ENCODE data around the gene PNLIPRP3. TPM values are rescaled to one million over a fixed set of nuclear protein-coding genes. Genes with fewer than 3 reads are reported as not detected.
"Not testable (repeated sequence)": the region's sequence is repeated elsewhere in the genome, so short reads cannot be mapped to it uniquely, and the experiment has no call there.

Gene PNLIPRP3
- total RNA-seq, result not detected

GRCh38 chr10:116427671-116428070 lies at the start of gene PNLIPRP3:
PNLIPRP3 (plus strand) TSS chr10:116427847; CDS start chr10:116428013, 166 bp downstream.
- intact Hi-C loops (cut with DNase I), result loop anchor here (2.0 kb wide), 1 partner anchor 21 kb away; no protein-coding TSS in a partner anchor
- no peak for DNase-seq (ENCODE audit: low spot score)
- ATAC-seq, result no peak

GRCh38 chr10:116382290-116382689 lies 45.4 kb upstream of the PNLIPRP3 start:
- ATAC-seq (no peak), DNase-seq (ENCODE audit: low spot score) (no peak)
- intact Hi-C loops (cut with DNase I), result loop anchor here (2.0 kb wide), 1 partner anchor 77 kb away; no protein-coding TSS in a partner anchor

DNA sequence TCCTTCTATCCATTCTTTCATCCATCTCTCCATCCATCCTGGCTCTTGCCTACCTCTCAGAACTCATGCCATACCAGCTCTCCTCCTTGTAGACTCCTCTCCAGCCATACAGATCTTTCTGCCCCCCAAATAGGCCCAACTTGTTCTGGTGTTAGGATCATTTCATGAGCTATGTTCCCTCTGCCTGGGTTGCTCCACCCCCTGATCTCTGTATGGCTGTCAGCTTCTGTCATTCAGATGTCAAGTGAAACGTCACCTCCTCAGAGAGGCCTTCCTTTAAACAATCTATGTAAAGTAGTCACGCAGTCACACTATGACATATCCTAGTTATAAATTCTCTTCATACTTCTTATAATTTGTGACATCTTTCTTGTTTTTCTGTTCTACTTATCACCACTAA lies 42.3 kb upstream of the PNLIPRP3 start:
- intact Hi-C loops (cut with DNase I), result no loop called here
- DNase-seq (ENCODE audit: low spot score) (no peak), ATAC-seq (no peak)

- DNase-seq (ENCODE audit: low spot score) (no peak), ATAC-seq (peak; percentile 49)
- intact Hi-C loops (cut with DNase I), result no loop called here
These were observed 41.4 kb upstream of the PNLIPRP3 start for GRCh38 chr10:116385994-116386809.

- intact Hi-C loops (cut with DNase I), result not testable (repeated sequence)
These were observed 34.3 kb upstream of the PNLIPRP3 start for GRCh38 chr10:116393246-116393831.

DNA sequence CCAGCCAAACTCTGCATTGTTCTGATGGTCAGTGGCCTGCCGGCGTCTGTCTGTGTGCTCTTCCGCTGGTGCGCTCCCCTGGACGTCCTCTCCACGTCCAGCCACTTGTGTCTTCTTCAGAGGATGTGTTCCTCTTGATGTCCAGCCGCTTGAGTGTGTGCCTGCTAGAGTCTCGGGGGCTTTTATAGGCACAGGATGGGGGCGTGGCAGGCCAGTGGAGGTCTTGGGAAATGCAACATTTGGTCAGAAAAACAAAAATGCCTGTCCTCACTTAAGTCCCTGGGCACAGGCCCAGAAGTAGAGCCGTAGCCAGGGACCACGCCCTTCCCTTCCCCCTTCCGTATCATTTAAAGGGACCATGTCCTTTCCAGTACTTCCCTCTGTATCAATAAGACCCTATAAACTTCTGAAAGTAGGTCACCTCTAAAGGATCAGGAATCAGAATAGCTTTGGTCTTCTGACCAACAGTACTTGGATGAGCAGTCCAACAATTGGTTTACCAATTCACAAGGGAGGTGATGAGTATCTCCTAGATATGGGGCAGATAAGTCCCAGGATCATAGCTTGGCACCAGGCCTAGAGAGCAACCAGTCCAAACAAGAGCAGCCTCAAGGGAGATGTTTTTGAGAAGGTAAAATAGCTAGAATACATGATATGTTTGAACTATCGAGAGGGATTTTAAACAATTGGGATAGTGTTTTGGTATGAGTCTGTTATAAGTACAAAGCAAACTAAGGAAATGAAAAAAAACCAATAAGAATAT lies 32.2 kb upstream of the PNLIPRP3 start:
- intact Hi-C loops (cut with DNase I), result no loop called here
- ATAC-seq (no peak), DNase-seq (ENCODE audit: low spot score) (peak; percentile 15)

More at GRCh38 chr10:116393246-116393831, 34.3 kb upstream of the PNLIPRP3 start:
- DNase-seq (ENCODE audit: low spot score), result peak; percentile 40
- ATAC-seq, result not testable (repeated sequence)

GRCh38 chr10:116398224-116398623 lies 29.4 kb upstream of the PNLIPRP3 start:
- DNase-seq (ENCODE audit: low spot score) (no peak), ATAC-seq (no peak)
- intact Hi-C loops (cut with DNase I), result no loop called here

DNA sequence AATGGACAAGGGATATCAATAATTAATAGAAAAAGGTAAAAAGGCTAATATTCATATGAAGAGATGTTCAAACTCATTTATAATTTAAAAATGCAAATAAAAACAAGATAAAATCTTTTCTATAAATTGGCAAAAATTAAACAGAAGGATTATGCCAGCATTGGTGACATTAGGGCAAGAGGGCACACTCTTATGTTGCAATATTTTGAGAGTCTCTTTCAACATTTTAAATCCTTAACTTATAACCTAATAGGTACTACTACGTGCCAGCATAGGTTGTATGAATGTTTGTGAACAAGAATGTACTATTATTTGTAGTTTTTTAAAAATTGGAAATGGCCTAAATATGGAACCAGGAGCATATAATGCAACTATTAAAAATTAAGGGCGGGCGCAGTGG lies 24.8 kb upstream of the PNLIPRP3 start:
- ATAC-seq (no peak), DNase-seq (ENCODE audit: low spot score) (no peak)
- intact Hi-C loops (cut with DNase I), result no loop called here

- no peak for ATAC-seq
- no peak for DNase-seq (ENCODE audit: low spot score)
- intact Hi-C loops (cut with DNase I), result no loop called here
These were observed 23.9 kb upstream of the PNLIPRP3 start for GRCh38 chr10:116403740-116404250.

GRCh38 chr10:116408719-116409118 lies 18.9 kb upstream of the PNLIPRP3 start:
- ATAC-seq (no peak), DNase-seq (ENCODE audit: low spot score) (no peak)
- intact Hi-C loops (cut with DNase I), result no loop called here

GRCh38 chr10:116410351-116410750 lies 17.3 kb upstream of the PNLIPRP3 start:
- no peak for DNase-seq (ENCODE audit: low spot score)
- intact Hi-C loops (cut with DNase I), result no loop called here
- no peak for ATAC-seq

- ATAC-seq (no peak), DNase-seq (ENCODE audit: low spot score) (no peak)
- intact Hi-C loops (cut with DNase I), result no loop called here
These were observed 9.8 kb upstream of the PNLIPRP3 start for GRCh38 chr10:116417821-116418220.

DNA sequence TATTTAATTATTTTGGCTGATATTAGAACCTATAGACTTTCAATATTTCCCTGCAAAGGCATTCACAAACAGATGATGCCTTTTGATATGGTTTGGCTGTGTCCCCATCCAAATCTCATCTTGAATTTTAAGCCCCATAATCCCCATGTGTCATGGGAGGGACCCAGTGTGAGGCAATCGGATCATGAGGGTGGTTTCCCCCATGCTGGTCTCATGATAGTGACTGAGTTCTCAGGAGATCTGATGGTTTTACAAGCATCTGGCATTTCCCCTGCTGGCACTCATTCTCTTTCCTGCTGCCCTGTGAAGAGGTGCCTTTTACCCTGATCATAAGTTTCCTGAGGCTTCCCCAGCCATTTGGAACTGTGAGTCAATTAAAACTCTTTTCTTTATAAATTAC lies 9.3 kb upstream of the PNLIPRP3 start:
- intact Hi-C loops (cut with DNase I), result no loop called here
- DNase-seq (ENCODE audit: low spot score) (no peak), ATAC-seq (no peak)

DNA sequence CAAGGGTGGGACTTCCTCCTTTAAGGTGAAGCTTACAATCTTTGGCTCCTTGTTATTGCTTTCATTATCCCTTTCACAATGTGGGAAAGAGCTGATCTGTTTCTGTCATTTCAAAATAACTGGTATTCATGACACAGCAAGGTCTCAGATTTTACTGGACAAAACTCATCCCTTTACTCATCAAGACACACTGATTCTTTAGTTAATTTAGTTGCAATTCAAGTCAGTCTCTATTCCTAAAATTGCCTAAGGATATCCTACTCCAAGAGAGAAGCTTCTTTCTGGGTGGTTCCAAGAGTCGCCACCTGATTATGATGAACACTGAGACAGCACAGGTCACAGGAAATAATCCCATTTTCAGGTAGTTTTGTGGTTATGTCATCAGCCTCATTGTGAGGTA lies 5.8 kb upstream of the PNLIPRP3 start:
- ATAC-seq (no peak), DNase-seq (ENCODE audit: low spot score) (no peak)
- intact Hi-C loops (cut with DNase I), result no loop called here

- ATAC-seq, result peak; percentile 83
- DNase-seq (ENCODE audit: low spot score), result no peak
- intact Hi-C loops (cut with DNase I), result loop anchor here (2.0 kb wide), 1 partner anchor 23 kb away; no protein-coding TSS in a partner anchor
These were observed 1.8 kb downstream of the PNLIPRP3 start for GRCh38 chr10:116429288-116429977.

GRCh38 chr10:116430288-116430687 lies 2.6 kb downstream of the PNLIPRP3 start:
- DNase-seq (ENCODE audit: low spot score) (no peak), ATAC-seq (no peak)
- intact Hi-C loops (cut with DNase I), result no loop called here

- intact Hi-C loops (cut with DNase I), result no loop called here
- peak; percentile 50 for ATAC-seq
- DNase-seq (ENCODE audit: low spot score), result no peak
These were observed 4.0 kb downstream of the PNLIPRP3 start for GRCh38 chr10:116431598-116431997.

GRCh38 chr10:116437076-116437692 lies 9.5 kb downstream of the PNLIPRP3 start:
- no peak for ATAC-seq
- intact Hi-C loops (cut with DNase I), result no loop called here
- no peak for DNase-seq (ENCODE audit: low spot score)
